Stimulated activated CD4-positive, alpha-beta T cell treated with anti-CD3 and anti-CD28 coated beads, Interleukin-4, amount 100 ng/mL, for 1 hour (primary cell): ENCODE measurements around the gene ADD1.
"Not testable (repeated sequence)": the region's sequence is repeated elsewhere in the genome, so short reads cannot be mapped to it uniquely, and the experiment has no call there.

ENCODE experiments used
- DNase-seq: peaks from one replicate; pipeline ENCODE4 v3.0.0-alpha.2; 2020

The ADD1 gene

DNA sequence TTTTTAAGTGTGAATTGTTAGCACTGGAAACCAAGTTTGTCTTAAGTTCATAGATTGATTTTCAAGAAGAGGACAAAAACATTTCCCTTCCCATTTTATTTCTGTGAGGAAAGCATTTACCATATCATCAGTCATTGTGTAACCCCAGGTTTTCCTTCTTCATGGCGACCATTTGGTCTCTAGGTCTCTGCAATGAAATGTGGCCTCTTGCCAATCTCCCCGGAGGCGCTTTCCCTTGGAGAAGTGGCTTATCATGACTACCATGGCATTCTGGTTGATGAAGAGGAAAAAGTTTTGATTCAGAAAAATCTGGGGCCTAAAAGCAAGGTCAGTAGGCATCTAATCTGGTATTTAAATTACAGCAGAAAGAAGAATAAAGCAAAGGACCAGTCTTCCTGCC lies 54.4 kb downstream of the ADD1 start:
- DNase-seq = no peak

DNA sequence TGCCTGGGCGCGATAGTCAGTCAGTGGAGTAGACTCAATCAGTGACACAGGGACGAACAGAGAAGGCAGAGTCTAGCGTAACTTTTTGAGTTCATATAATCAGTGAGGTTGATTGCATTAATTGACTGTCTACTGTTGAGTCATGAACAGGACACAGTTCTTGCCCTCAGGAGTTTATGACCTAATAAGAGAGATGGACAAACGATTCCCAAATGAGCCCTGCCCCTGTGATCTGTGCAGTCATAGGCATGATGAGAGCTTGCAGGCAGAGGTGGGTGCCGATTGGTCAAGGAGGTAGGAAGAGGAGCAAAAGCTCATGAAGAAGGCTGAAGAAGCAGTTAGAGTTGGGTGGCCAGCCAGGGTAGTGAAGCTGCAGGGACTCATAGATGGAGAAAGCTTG lies 57.1 kb downstream of the ADD1 start:
- no peak for DNase-seq

DNA sequence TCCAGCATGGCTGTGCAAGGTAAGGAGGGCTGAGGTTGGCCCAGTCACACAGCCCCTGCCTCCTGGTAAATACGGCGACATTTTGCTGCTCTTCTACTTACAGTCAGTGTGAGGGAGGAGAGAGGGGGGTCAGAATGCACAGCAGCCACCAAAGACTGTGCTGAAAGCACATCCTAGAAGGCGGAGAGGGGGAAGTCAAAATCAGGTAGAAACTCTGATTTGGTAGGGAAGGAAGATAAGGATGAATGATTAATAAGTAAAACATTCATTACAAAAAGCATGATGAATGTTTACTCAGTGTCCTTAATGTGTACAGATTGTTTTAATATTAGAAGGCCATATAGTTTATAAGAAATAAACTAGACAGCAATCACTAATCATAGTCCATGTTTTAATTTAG lies 57.5 kb downstream of the ADD1 start:
- no peak for DNase-seq

DNA sequence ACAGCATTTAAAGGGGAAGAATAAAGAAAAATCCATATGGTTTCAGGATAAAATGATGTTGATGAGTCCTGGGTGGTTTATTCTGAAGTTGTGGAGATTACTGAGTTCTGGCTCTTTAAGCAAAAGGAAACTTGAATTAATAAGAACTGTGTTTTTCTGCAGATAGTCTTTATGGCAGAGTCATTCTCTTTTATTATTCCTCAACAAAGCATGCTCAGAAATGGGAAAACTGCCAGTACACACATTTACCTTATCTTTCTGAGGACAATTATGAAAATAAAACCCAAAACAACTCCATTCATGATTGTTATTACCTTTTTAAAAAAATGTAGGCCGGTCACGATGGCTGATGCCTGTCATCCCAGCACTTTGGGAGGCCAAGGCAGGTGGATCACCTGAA lies 58.5 kb downstream of the ADD1 start:
- no peak for DNase-seq

GRCh38 chr4:2905544-2905943 lies 61.9 kb downstream of the ADD1 start:
- no peak for DNase-seq

DNA sequence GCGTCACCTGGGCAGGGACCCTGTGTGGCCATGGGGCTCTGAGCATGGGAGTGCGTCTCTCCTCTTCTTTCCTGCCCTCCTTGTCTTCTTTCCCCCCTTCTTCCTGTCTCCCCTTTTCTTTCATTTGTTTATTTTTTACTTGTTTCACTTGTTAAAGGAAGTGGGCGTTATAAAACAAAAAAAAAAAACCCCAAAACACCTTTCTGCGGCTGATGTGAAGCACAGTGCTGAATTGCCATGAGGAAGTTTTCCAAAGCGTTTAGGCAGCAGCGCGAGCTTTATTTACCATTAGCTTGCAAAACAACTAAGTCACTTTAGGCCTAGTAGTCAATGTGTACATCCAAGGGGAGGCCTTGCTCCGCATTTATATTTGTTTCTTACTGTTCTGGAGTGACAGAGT lies 62.6 kb downstream of the ADD1 start:
- DNase-seq = no peak

GRCh38 chr4:2907226-2907625 lies 63.6 kb downstream of the ADD1 start:
- DNase-seq = no peak

DNA sequence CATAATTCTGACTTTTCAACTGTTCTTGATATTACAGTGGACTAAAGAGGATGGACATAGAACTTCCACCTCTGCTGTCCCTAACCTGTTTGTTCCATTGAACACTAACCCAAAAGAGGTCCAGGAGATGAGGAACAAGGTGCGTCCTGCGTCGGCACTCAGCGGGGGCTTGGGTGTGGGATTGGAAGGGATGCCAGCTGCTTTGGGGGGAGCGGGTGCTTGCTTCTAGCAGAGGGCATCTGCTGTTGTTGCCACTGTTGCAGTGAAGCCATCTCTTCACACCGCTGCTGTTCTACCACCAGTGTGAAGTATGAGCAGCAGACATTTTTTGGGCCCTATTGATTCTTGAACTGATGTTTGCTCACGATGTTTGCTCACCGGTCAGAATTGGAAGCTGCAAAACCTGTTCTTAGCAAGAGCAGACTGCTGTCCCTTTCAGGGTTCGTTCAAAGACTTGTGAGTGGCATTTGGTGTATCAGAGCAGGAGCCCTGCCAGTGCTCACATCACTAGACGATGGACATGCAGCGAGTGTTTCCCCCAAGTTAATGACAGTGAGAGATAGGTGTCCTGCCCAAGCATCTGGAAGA lies 64.2 kb downstream of the ADD1 start:
- DNase-seq = no peak

GRCh38 chr4:2908686-2909085 lies 65.0 kb downstream of the ADD1 start:
- DNase-seq = no peak

DNA sequence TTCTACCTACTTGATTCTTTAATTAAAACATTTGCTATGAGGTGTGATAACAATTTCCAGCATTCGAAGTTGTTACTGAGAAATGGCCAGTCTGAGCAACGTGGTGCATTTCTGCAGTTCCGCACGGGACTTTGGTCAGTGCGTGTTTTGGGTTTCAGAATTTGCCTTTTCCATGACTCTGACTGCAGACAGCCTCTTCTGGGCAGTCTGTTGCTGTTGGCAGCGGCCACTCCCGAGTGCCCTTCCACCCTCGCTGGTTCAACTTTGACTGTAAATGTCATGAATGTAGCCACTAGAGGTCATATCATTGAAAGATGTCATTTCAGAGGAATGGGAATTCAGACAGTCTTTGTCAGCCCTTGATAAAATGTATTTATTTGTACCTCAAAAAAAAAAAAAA lies 65.9 kb downstream of the ADD1 start:
- DNase-seq = no peak

- no peak for DNase-seq
Measured at GRCh38 chr4:2910409-2910808, 66.8 kb downstream of the ADD1 start.

- no peak for DNase-seq
Measured at GRCh38 chr4:2911868-2912267, 68.2 kb downstream of the ADD1 start.

DNA sequence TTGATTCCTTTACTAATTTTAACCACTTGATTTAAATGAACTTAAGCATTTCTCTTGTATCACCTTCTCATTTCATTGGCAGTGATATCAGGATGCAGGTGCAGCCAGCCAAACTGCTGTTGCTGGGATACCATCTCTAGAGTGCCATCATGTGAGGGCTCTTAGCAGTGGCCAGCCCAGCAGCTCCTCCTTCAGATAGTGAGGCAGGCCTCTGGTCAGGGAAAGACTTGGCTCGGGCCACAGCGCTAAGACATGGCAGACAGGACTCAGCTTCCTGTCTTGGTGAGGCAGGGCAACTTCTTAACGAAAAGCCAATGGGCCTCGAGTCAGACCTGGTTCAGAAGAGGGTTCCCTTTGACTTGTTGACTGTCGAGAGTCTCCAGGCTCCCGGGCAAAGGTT lies 69.5 kb downstream of the ADD1 start:
- DNase-seq = no peak

- no peak for DNase-seq
Measured at GRCh38 chr4:2914256-2915126, 70.8 kb downstream of the ADD1 start.

DNA sequence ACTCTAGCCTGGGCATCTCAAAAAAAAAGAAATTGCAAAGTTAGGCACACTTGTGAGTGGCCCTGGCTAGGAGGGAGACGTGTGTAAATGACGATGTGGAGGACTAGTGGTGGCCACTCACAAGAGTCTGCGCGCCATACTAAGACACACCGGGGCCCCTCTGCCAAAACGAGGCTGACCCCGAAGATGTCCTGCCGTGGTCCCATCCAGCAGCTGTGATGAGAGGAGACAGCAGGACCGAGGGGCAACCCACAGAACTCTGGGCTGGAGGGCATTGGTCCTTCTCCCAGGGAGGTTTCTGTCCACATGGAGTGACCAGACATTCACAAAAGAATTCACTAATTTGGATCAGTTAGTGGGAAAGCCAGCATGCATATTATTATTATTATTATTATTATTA lies 72.1 kb downstream of the ADD1 start:
- no peak for DNase-seq

DNA sequence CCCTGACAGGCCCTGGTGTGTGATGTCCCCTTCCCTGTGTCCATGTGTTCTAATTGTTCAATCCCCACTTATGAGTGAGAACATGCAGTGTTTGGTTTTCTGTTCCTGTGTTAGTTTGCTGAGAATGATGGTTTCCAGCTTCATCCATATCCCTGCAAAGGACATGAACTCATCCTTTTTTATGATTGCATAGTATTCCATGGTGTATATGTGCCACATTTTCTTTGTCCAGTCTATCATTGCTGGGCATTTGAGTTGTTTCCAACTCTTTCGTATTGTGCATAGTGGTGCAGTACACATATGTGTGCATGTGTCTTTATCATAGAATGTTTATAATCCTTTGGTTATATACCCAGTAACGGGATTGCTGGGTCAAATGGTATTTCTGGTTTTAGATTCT lies 73.1 kb downstream of the ADD1 start:
- not testable (repeated sequence) for DNase-seq

- DNase-seq = not testable (repeated sequence)
Measured at GRCh38 chr4:2918300-2918699, 74.7 kb downstream of the ADD1 start.

GRCh38 chr4:2918714-2919113 lies 75.1 kb downstream of the ADD1 start:
- DNase-seq = not testable (repeated sequence)

- DNase-seq = not testable (repeated sequence)
Measured at GRCh38 chr4:2922453-2923101, 78.9 kb downstream of the ADD1 start.

DNA sequence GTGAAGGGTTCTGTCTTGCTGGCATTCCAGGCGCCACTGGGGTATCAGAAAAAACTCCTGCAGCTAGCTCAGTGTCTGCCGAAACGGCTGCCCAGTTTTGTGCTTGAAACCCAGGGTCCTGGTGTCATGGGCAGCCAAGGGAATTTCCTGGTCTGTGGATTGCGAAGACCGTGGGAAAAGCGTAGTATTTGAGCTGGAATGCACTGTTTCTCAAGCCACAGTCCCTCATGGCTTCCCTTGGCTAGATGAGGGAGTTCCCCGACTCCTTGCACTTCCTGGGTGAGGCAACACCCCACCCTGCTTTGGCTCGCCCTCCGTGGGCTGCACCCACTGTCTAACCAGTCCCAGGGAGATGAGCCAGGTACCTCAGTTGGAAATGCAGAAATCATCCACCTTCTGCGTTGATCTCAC lies 79.5 kb downstream of the ADD1 start:
- no peak for DNase-seq

- no peak for DNase-seq
Measured at GRCh38 chr4:2923668-2924173, 80.1 kb downstream of the ADD1 start.

GRCh38 chr4:2924286-2924685 lies 80.6 kb downstream of the ADD1 start:
- DNase-seq = no peak

- DNase-seq = no peak
Measured at GRCh38 chr4:2924765-2925301, 81.2 kb downstream of the ADD1 start.

DNA sequence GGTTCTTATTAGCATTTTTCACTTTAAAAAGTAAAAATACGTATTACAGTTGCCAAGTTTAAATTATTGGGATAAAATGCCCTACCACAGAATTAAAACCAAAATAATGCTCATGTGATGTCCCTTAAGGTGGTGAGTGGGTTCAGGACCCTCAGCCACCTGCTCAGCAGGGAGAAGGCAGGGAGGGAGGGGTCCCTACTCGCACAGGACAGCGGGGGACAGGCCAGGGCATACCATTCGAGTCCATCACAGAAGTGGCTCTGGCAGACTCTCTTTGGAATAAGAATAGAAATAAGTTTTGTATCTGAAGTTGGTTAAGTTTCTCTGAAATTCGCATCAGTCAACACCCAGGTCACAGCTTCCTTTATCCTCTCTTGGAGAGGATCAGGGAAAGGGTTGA lies 81.9 kb downstream of the ADD1 start:
- no peak for DNase-seq
